ENCODE measurements around the gene STK32B.

STK32B gene

GRCh38 chr4:5010984-5011383 is 40.3 kb upstream of the STK32B start:
- Mint-ChIP-seq H3K9me3 (no peaks in the 10 kb centered on the region), H3K27me3 (ENCODE audit: low read depth, poor library complexity) (peaks cover 33% of the 10 kb centered on the region), H3K4me1 (no peaks in the 10 kb centered on the region)

GRCh38 chr4:5012244-5012898 is 38.9 kb upstream of the STK32B start:
- H3K27me3 Mint-ChIP-seq (ENCODE audit: low read depth, poor library complexity) = peaks cover 45% of the 10 kb centered on the region
- TF ChIP-seq, protein P1, sequence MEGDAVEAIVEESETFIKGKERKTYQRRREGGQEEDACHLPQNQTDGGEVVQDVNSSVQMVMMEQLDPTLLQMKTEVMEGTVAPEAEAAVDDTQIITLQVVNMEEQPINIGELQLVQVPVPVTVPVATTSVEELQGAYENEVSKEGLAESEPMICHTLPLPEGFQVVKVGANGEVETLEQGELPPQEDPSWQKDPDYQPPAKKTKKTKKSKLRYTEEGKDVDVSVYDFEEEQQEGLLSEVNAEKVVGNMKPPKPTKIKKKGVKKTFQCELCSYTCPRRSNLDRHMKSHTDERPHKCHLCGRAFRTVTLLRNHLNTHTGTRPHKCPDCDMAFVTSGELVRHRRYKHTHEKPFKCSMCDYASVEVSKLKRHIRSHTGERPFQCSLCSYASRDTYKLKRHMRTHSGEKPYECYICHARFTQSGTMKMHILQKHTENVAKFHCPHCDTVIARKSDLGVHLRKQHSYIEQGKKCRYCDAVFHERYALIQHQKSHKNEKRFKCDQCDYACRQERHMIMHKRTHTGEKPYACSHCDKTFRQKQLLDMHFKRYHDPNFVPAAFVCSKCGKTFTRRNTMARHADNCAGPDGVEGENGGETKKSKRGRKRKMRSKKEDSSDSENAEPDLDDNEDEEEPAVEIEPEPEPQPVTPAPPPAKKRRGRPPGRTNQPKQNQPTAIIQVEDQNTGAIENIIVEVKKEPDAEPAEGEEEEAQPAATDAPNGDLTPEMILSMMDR (IDR thresholded peaks at IDR 0.05) = no peak

More at GRCh38 chr4:5010984-5011383, 40.3 kb upstream of the STK32B start:
- no peaks in the 10 kb centered on the region for H3K36me3 Mint-ChIP-seq (ENCODE audit: low read depth)
- no peak overlapping the region for H3K4me3 Mint-ChIP-seq
- no peak for DNase-seq
- no peak overlapping the region for H3K27ac Mint-ChIP-seq
- TF ChIP-seq, protein P1 (IDR thresholded peaks at IDR 0.05) = no peak

DNA sequence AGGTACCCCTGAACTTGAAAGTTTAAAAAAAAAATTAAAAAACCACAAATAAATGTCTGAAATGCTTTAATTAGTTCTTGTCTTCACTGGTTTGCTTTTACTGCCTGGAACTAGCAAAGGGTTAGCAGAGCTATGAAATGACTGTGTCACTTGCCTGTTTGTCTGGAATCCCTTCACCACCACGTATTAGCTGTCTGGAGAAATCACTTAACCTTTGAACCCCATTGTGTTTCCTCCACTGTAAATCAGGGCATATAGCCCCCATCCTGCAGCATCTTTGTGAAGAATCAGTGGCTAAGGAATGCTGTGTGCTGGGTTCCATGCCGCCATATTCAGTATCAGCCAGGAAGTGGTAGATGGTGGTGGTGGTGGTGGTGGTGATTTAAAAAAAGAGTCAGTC is 38.3 kb upstream of the STK32B start:
- Mint-ChIP-seq H3K4me1 (peaks cover 2% of the 10 kb centered on the region), H3K4me3 (no peak overlapping the region), H3K27me3 (ENCODE audit: low read depth, poor library complexity) (peaks cover 43% of the 10 kb centered on the region), H3K27ac (no peak overlapping the region), H3K36me3 (ENCODE audit: low read depth) (no peaks in the 10 kb centered on the region), H3K9me3 (peaks cover 6% of the 10 kb centered on the region)
- TF ChIP-seq, protein P1 (IDR thresholded peaks at IDR 0.05) = no peak
- DNase-seq = no peak

More at GRCh38 chr4:5012244-5012898, 38.9 kb upstream of the STK32B start:
- no peaks in the 10 kb centered on the region for H3K36me3 Mint-ChIP-seq (ENCODE audit: low read depth)
- H3K9me3 Mint-ChIP-seq = peaks cover 6% of the 10 kb centered on the region
- no peak for DNase-seq
- no peak overlapping the region for H3K27ac Mint-ChIP-seq
- H3K4me1 Mint-ChIP-seq = no peaks in the 10 kb centered on the region
- H3K4me3 Mint-ChIP-seq = no peak overlapping the region

DNA sequence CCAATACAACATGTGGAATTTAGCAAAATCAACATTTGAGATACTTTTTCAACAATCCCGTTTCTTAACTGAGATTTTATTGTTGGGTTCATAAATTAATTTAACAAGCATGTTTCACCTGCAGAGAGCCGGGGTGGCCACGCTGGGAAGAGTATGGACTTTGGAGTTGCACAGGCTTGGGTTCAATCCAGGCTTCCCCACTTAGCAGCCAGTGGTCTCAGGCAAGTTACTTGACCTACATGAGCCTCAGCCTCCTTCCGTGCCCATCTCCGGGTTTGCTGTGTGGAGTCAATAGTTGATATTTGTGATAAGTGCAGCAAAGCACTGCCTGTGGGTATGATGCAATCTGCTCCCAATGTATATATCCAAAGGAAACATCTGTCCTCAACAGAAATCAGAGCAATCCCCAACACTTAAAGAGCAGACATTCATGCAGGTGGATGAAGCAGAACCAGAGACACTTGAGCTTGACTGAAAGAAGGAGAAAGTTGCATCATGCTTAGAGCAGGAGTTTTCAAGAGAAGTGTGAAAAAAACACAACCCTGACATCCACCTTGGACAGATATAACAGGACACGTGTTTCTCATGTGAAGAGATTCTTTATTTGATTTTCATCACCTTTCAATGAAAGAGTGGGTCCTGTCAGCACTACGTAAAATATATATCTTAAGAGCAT is 37.1 kb upstream of the STK32B start:
- no peak overlapping the region for H3K27ac Mint-ChIP-seq
- peaks cover 6% of the 10 kb centered on the region for H3K9me3 Mint-ChIP-seq
- H3K4me3 Mint-ChIP-seq = no peak overlapping the region
- no peak for DNase-seq
- H3K27me3 Mint-ChIP-seq (ENCODE audit: low read depth, poor library complexity) = peaks cover 44% of the 10 kb centered on the region
- H3K36me3 Mint-ChIP-seq (ENCODE audit: low read depth) = no peaks in the 10 kb centered on the region
- H3K4me1 Mint-ChIP-seq = peaks cover 13% of the 10 kb centered on the region
- TF ChIP-seq, protein P1 (IDR thresholded peaks at IDR 0.05) = no peak

- H3K27me3 Mint-ChIP-seq (ENCODE audit: low read depth, poor library complexity) = peaks cover 40% of the 10 kb centered on the region
- H3K9me3 Mint-ChIP-seq = peaks cover 11% of the 10 kb centered on the region
- H3K36me3 Mint-ChIP-seq (ENCODE audit: low read depth) = no peaks in the 10 kb centered on the region
- TF ChIP-seq, protein P1 (IDR thresholded peaks at IDR 0.05) = no peak
- no peak for DNase-seq
- H3K4me1 Mint-ChIP-seq = peaks cover 18% of the 10 kb centered on the region
- no peak overlapping the region for H3K4me3 Mint-ChIP-seq
- H3K27ac Mint-ChIP-seq = no peak overlapping the region
Observed at GRCh38 chr4:5018096-5018495, 33.2 kb upstream of the STK32B start.

Data from nephron progenitor cell (in vitro differentiated cells).